Measurements from ENCODE around the gene SPHK1. TPM values are rescaled to one million over a fixed set of nuclear protein-coding genes. Genes with fewer than 3 reads are reported as not detected.

The SPHK1 gene
- total RNA-seq, 3 donors from 2014 or later, result 9.6 to 28.5 (median 23.0) TPM

GRCh38 chr17:76402711-76403110 is 18.3 kb downstream of the SPHK1 start:
- H3K36me3 ChIP-seq, result peaks cover 5% of the 10 kb centered on the region
- no peak overlapping the region for H3K4me3 ChIP-seq
- no peaks in the 10 kb centered on the region for H3K9me3 ChIP-seq
- no peak for DNase-seq (ENCODE audit: low spot score in 2 of 2)
- TF ChIP-seq POLR2A (IDR thresholded peaks at IDR 0.05) (no peak), CTCF (IDR thresholded peaks at IDR 0.05) (no peak), POLR2AphosphoS5 (IDR thresholded peaks at IDR 0.05) (no peak)
- intact Hi-C loops (cut with DNase I; ENCODE audit: low total_unique reads), result loop anchor here (10.0 kb wide), 1 partner anchor 572 kb away; no protein-coding TSS in a partner anchor
- no peaks in the 10 kb centered on the region for H3K27me3 ChIP-seq
- H3K4me1 ChIP-seq, result no peaks in the 10 kb centered on the region
- H3K27ac ChIP-seq, result no peak overlapping the region

- peaks cover under 1% of the 10 kb centered on the region for H3K36me3 ChIP-seq
- H3K27ac ChIP-seq, result no peak overlapping the region
- H3K27me3 ChIP-seq, result no peaks in the 10 kb centered on the region
- DNase-seq (ENCODE audit: low spot score in 2 of 2), result no peak
- H3K4me1 ChIP-seq, result no peaks in the 10 kb centered on the region
- TF ChIP-seq CTCF (IDR thresholded peaks at IDR 0.05), result no peak
- no peak for TF ChIP-seq POLR2AphosphoS5 (IDR thresholded peaks at IDR 0.05)
- TF ChIP-seq POLR2A (IDR thresholded peaks at IDR 0.05), result no peak
- intact Hi-C loops (cut with DNase I; ENCODE audit: low total_unique reads), result loop anchor here (10.0 kb wide), 1 partner anchor 571 kb away; no protein-coding TSS in a partner anchor
- H3K4me3 ChIP-seq, result no peak overlapping the region
- no peaks in the 10 kb centered on the region for H3K9me3 ChIP-seq
Observed at GRCh38 chr17:76404256-76404655, 19.8 kb downstream of the SPHK1 start.

GRCh38 chr17:76404976-76405563 is 20.7 kb downstream of the SPHK1 start:
- no peak overlapping the region for H3K27ac ChIP-seq
- H3K36me3 ChIP-seq, result no peaks in the 10 kb centered on the region
- no peak overlapping the region for H3K4me3 ChIP-seq
- intact Hi-C loops (cut with DNase I; ENCODE audit: low total_unique reads), result loop anchor here (10.0 kb wide), 1 partner anchor 570 kb away; no protein-coding TSS in a partner anchor
- no peaks in the 10 kb centered on the region for H3K9me3 ChIP-seq
- H3K27me3 ChIP-seq, result no peaks in the 10 kb centered on the region
- no peak for DNase-seq (ENCODE audit: low spot score in 2 of 2)
- no peak for TF ChIP-seq POLR2AphosphoS5 (IDR thresholded peaks at IDR 0.05)
- TF ChIP-seq POLR2A (IDR thresholded peaks at IDR 0.05), result no peak
- no peak for TF ChIP-seq CTCF (IDR thresholded peaks at IDR 0.05)
- H3K4me1 ChIP-seq, result no peaks in the 10 kb centered on the region

GRCh38 chr17:76405607-76405966 is 21.2 kb downstream of the SPHK1 start:
- no peaks in the 10 kb centered on the region for H3K36me3 ChIP-seq
- DNase-seq (ENCODE audit: low spot score in 2 of 2), result no peak
- H3K27me3 ChIP-seq, result no peaks in the 10 kb centered on the region
- no peak for TF ChIP-seq POLR2AphosphoS5 (IDR thresholded peaks at IDR 0.05)
- TF ChIP-seq POLR2A (IDR thresholded peaks at IDR 0.05), result no peak
- no peak for TF ChIP-seq CTCF (IDR thresholded peaks at IDR 0.05)
- H3K4me1 ChIP-seq, result no peaks in the 10 kb centered on the region
- H3K9me3 ChIP-seq, result no peaks in the 10 kb centered on the region
- H3K27ac ChIP-seq, result no peak overlapping the region
- no peak overlapping the region for H3K4me3 ChIP-seq
- intact Hi-C loops (cut with DNase I; ENCODE audit: low total_unique reads), result loop anchor here (10.0 kb wide), 1 partner anchor 569 kb away; no protein-coding TSS in a partner anchor

- intact Hi-C loops (cut with DNase I; ENCODE audit: low total_unique reads), result loop anchor here (10.0 kb wide), 1 partner anchor 569 kb away; no protein-coding TSS in a partner anchor
- H3K9me3 ChIP-seq, result no peaks in the 10 kb centered on the region
- TF ChIP-seq POLR2A (IDR thresholded peaks at IDR 0.05), result no peak
- no peak for TF ChIP-seq POLR2AphosphoS5 (IDR thresholded peaks at IDR 0.05)
- TF ChIP-seq CTCF (IDR thresholded peaks at IDR 0.05), result no peak
- H3K27ac ChIP-seq, result no peak overlapping the region
- H3K4me3 ChIP-seq, result no peak overlapping the region
- H3K27me3 ChIP-seq, result no peaks in the 10 kb centered on the region
- DNase-seq (ENCODE audit: low spot score in 2 of 2), result no peak
- no peaks in the 10 kb centered on the region for H3K36me3 ChIP-seq
- no peaks in the 10 kb centered on the region for H3K4me1 ChIP-seq
Observed at GRCh38 chr17:76405967-76406647, 21.7 kb downstream of the SPHK1 start.

Measured in breast epithelium (tissue), 4 donors.